Measurements from ENCODE around the gene AGPAT3. TPM values are rescaled to one million over a fixed set of nuclear protein-coding genes. Genes with fewer than 3 reads are reported as not detected.
"Not testable (repeated sequence)": the region's sequence is repeated elsewhere in the genome, so short reads cannot be mapped to it uniquely, and the experiment has no call there.

The AGPAT3 gene
- total RNA-seq, 1 donor from 2014 or later: 84.7 TPM

DNA sequence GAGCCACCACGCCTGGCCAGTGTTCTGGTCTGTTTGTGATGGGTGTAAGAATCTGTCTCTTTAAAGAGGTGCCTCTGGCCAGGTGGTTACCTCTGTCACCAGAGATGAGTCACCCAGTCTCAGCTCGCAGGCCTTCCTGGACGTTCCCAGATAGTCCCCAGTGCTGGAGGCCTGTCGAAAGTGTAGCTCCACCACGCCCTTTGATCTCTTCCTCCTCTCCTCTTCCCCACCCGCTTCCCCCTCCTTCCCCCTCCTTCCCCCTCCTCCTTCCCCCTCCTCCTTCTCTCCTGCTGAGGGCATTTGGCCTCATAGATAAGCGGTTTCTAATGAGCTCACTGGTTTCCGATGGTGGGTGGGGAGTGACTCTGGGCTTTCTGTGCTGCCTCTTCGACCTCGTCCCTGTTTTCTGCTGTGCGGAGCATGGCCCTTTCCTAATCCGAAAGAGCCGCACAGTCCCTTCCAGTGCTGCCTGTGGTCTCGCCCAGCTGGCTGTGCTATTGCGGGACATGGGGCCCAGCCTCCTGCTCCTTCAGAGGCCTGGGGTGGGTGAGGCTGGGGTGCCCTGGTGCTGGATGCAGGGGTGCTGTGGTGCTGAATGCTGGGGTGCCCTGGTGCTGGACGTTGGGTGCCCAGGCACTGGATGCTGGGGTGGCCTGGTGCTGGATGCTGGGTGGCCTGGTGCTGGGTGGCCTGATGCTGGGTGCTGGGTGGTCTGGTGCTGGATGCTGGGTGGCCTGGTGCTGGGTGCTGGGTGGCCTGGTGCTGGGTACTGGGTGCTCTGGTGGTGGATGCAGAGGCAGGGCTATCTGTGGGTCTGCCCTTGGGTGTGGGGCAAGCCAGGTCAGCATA lies 19.2 kb downstream of the AGPAT3 start:
- peak; percentile 66 for DNase-seq (ENCODE audit: low spot score)

DNA sequence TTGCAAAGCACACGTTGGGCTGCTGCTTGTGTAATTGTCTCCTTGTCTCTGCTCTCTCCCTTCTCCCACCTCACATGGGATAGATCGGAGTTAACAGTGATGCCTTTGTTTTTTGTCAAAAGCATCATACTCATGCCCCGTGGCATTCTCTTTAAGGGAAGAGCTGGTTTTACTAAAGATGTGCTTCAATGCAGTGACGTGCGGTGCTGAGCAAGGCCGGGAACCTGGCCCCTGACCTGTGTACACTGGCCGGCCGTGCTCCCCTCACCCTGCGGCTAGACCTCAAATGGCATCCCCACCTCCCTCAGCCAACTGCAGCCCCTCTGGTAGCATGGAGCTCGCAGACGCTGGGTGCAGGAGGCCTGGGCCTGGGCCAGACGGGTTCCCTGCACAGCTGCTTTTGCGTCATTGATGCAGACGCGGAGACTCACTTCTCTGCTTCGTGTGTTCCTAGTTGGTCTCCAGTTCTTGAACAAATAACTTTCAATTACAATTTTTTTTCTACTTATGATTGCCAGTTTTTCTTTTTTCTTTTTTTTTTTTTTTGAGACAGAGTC lies 19.9 kb downstream of the AGPAT3 start:
- DNase-seq (ENCODE audit: low spot score): no peak

GRCh38 chr21:43885721-43886120 lies 20.7 kb downstream of the AGPAT3 start:
- no peak for DNase-seq (ENCODE audit: low spot score)

- DNase-seq (ENCODE audit: low spot score): no peak
Measured at GRCh38 chr21:43886565-43886964, 21.5 kb downstream of the AGPAT3 start.

GRCh38 chr21:43889069-43889468 lies 24.0 kb downstream of the AGPAT3 start:
- no peak for DNase-seq (ENCODE audit: low spot score)

DNA sequence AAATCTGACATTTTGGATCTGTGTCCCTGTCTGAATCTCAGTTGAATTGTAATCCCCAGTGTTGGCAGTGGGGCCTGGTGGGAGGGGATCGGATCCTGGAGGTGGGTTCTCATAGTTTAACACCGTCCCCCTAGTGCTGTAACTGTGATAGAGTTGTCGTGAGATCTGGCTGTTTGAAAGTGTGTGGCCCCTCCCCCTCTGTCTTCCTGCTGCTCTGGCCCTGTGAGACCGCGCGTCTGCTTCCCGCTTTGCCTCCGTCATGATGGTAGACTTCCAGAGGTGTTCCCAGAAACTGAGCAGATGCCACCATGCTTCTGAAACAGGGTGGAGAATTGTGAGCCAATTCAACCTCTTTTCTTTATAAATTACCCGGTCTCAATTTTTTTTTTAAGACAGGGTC lies 25.0 kb downstream of the AGPAT3 start:
- no peak for DNase-seq (ENCODE audit: low spot score)

DNA sequence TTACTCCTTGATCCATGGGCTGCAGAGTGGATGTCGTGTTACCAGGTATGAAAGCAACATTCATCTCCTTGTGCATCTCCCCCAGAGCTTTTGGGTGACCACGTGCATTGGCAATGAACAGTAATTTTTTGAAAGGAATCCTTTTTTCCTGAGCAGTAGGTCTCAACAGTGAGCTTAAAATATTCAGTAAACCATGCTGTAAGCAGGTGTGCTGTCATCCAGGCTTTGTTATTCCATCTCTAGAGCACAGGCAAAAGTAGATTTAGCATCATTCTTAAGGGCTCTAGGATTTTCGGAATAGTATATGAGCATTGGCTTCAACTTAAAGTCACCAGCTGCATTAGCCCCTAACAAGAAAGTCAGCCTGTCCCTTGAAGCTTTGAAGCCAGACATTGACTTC lies 27.3 kb downstream of the AGPAT3 start:
- DNase-seq (ENCODE audit: low spot score): no peak

DNA sequence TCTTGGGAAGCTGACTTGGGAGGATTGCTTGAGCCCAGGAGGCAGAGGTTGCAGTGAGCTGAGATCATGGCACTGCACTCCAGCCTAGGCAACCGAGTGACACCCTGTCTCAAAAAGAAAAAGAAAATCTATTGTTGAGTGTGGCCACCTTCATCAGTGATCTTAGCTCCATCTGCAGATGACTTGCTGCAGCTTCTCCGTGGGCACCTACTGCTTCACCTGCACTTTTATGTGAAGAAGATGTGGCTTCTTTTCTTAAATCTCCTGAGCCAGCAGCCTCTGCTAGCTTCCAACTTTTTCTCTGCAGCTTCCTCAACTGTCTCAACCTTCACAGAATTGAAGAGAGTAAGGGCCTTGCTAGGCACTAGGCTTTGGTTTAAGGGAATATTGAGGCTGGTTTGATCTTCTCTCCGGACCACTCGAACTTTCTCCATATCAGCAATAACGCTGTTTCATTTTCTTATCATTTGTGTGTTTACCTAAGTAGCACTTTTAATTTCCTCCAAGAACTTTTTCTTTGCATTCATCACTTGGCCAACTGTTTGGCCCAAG lies 28.0 kb downstream of the AGPAT3 start:
- DNase-seq (ENCODE audit: low spot score): no peak

DNA sequence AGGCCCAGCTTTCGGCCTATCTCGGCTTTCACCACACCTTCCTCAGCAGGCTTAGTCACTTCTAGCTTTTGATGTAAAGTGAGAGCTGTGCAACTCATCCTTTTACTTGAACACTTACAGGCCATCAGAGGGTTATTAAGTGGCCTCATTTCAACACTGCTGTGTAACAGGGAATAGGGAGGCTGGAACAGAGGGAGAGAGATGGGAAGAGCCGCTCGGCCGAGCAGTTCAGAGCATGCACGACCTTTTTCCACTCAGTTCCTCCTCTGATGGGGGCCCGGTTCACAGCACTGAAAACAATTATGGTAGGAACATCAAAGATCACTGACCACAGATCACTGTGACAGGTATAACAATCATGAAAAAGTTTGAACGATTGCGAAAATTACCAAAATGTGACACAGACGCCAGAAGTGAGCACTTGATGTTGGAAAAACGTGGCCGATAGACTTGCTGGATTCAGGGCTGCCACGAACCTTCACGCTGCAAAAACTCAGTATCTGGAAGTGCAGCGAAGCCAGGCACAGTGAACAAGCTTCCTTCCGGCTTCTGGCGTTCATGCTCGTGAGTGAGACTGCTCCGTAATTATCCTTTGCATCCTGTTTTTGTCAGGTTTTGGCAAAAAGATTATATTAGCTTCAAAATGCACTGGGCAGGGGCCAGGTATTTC lies 28.6 kb downstream of the AGPAT3 start:
- DNase-seq (ENCODE audit: low spot score): no peak

DNA sequence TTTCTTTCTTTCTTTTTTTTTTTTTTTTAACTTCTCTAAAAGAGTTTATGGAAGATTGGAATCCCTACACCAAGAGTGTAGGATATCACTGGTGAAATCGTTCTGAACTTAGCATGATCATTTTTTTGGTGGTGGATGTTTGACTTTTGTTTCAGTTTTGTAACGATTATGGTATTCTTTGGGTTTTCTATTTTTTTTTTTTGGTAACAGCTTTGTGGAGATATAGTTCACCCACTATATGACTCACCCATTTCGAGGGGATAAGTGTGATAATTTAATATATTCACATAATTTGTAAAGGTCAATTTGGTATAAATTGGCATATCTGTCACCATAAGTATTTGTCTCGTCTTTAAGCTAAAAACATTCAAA lies 29.2 kb downstream of the AGPAT3 start:
- DNase-seq (ENCODE audit: low spot score): no peak

DNA sequence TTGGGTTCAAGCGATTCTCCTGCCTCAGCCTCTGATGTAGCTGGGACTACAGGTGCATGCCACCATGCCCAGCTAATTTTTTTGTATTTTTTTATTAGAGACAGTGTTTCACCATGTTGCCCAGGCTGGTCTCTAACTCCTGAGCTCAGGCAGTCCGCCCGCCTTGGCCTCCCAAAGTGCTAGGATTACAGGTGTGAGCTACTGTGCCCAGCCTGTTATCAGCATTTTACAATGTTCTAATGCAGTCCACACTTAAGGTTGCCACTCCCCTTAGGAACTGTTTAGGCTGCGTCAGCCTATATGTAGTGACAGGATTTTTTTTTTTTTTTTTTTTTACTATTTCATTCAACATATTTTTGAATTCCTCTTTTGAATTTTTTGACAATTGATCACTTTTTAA lies 30.2 kb downstream of the AGPAT3 start:
- DNase-seq (ENCODE audit: low spot score): no peak

- not testable (repeated sequence) for DNase-seq (ENCODE audit: low spot score)
Measured at GRCh38 chr21:43896696-43897299, 31.8 kb downstream of the AGPAT3 start.

DNA sequence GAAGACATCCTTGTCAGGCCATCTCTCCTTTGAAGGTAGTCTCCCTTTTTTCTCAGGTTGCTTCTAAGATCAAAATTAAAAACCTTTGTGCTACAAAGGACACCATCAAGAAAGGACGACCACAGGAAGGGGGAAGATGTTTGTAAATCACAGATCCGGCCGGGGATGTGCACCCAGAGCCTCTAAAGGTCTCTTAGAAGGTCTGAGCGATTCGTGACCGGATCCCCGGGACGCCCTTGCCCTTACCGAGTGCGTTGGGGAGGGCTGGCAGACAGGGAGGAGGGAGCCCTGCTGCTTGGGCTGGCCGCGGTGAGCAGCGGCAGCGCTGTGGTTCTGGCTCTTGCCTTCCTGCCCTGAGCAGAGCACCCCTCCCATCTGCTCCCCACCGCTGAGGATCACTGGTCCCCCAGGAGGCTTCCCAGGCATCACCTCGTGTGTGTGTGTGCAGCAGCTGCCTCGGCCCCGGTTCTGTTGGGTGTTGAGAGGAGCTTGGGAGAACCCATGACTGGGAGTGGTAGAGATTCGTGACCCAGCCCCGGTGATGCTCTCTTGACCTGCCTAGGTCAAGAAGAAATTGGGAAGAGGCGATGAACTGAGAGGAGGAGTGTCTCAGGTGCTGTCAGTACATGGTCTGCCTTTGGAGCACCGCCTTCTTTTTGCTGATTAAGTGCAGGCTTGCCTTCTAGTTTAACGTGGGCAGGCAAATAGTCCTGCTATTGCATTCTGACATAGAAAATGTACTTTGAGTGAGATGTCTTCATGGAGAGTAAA lies 34.5 kb downstream of the AGPAT3 start:
- no peak for DNase-seq (ENCODE audit: low spot score)

- no peak for DNase-seq (ENCODE audit: low spot score)
Measured at GRCh38 chr21:43900078-43900385, 35.0 kb downstream of the AGPAT3 start.

DNA sequence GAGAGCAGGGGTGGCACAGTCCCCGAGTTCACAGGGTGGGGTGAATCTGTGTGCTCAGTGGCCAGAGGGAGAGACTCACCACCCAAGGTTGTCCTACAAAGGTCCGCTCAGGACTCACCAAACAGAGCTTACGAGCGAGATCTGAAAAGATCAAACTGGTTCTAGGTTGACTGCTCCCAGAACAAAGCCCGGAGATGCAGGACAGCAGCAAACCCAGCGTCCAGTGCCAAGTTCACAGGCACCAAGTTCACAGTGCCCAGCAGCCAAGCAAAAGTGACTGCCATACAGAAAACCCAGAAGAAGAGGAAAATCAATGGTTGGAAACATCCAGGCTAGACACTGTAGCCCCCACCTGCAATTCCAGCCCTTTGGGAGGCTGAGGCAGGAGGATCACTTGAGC lies 35.7 kb downstream of the AGPAT3 start:
- DNase-seq (ENCODE audit: low spot score): no peak

DNA sequence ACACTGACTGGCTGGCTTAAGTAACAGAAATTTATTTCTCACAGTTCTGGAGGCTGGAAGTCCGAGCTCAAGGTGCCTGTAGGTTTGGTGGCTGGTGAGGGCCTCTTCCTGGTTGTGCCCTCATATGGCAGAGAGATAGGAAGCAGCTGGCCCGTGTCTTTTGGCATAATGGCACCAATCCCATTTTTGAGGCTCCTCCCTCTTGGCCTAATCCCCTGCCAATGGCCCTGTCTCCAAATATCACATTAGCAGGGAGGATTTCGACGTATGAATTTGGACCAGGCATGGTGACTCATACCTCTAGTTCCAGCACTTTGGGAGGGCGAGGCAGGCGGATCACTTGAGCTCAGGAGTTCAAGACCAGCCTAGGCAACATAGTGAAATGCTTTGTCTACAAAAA lies 37.4 kb downstream of the AGPAT3 start:
- no peak for DNase-seq (ENCODE audit: low spot score)

- DNase-seq (ENCODE audit: low spot score): no peak
Measured at GRCh38 chr21:43903451-43904091, 38.5 kb downstream of the AGPAT3 start.

GRCh38 chr21:43904331-43904781 lies 39.3 kb downstream of the AGPAT3 start:
- DNase-seq (ENCODE audit: low spot score): no peak

- no peak for DNase-seq (ENCODE audit: low spot score)
Measured at GRCh38 chr21:43905726-43906455, 40.9 kb downstream of the AGPAT3 start.

DNA sequence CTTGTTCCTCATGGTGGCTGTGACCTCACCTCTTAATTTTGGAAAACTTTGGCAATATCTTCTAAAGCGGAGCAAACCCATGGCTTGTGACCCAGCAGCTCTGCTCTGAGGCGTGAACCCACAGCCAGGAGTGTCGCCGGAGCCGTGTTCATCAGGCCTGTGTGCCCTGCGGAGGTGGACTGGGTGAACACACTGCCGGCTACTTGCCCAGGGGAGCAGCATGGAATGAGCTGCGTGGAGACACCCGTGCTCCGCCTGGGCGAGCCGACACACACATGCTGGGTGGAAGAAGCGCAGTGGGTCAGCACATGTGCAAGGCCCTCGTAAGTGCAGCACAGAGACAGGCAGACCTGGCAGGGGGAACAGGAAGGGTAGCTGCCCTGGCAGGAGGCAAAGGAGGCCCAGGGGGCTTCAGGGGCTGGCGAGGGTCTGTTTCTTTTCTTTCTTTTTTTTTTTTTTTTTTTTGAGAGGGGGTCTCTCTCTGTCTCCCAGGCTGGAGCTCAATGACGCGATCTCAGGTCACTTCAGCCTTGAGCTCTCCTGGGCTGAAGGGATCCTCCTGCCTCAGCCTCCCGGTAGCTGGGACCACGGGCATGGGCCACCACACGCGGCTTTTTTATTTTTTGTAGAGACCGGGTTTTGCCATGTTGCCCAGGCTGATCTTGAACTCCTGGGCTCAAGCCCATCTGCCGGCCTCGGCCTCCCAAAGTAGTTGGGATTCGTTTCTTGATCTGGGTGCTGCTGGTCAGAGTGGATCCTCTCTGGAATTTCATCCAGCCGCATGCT lies 41.8 kb downstream of the AGPAT3 start:
- no peak for DNase-seq (ENCODE audit: low spot score)

All from ureter (tissue), 1 donor.